ENCODE measurements around the gene PLA2G6.
"Not testable (repeated sequence)": the region's sequence is repeated elsewhere in the genome, so short reads cannot be mapped to it uniquely, and the experiment has no call there.

The PLA2G6 gene

GRCh38 chr22:38080850-38081635 lies 100.6 kb downstream of the PLA2G6 start:
- DNase-seq (ENCODE audit: low read depth): peak; percentile 43
- no peak for TF ChIP-seq CTCF (IDR thresholded peaks at IDR 0.05; ENCODE audit: insufficient read depth, low read depth, low read length, missing control alignments)
- H3K4me3 ChIP-seq (ENCODE audit: low read length): peak overlapping the region; percentile 37

- DNase-seq (ENCODE audit: low read depth): no peak
- no peak for TF ChIP-seq CTCF (IDR thresholded peaks at IDR 0.05; ENCODE audit: insufficient read depth, low read depth, low read length, missing control alignments)
- peak overlapping the region; percentile 8 for H3K4me3 ChIP-seq (ENCODE audit: low read length)
Observed at GRCh38 chr22:38080474-38080849, 101.2 kb downstream of the PLA2G6 start.

GRCh38 chr22:38079804-38080203 lies 101.8 kb downstream of the PLA2G6 start:
- TF ChIP-seq CTCF (IDR thresholded peaks at IDR 0.05; ENCODE audit: insufficient read depth, low read depth, low read length, missing control alignments): no peak
- no peak for DNase-seq (ENCODE audit: low read depth)
- H3K4me3 ChIP-seq (ENCODE audit: low read length): no peak overlapping the region

GRCh38 chr22:38079208-38079607 lies 102.4 kb downstream of the PLA2G6 start:
- not testable (repeated sequence) for DNase-seq (ENCODE audit: low read depth); H3K4me3 ChIP-seq (ENCODE audit: low read length)

GRCh38 chr22:38078046-38078840 lies 103.4 kb downstream of the PLA2G6 start:
- no peak for TF ChIP-seq CTCF (IDR thresholded peaks at IDR 0.05; ENCODE audit: insufficient read depth, low read depth, low read length, missing control alignments)
- no peak overlapping the region for H3K4me3 ChIP-seq (ENCODE audit: low read length)

GRCh38 chr22:38077595-38077994 lies 104.0 kb downstream of the PLA2G6 start:
- DNase-seq (ENCODE audit: low read depth): no peak
- no peak for TF ChIP-seq CTCF (IDR thresholded peaks at IDR 0.05; ENCODE audit: insufficient read depth, low read depth, low read length, missing control alignments)
- no peak overlapping the region for H3K4me3 ChIP-seq (ENCODE audit: low read length)

More at GRCh38 chr22:38078046-38078840, 103.4 kb downstream of the PLA2G6 start:
- DNase-seq (ENCODE audit: low read depth): no peak

GRCh38 chr22:38077096-38077495 lies 104.5 kb downstream of the PLA2G6 start:
- TF ChIP-seq CTCF (IDR thresholded peaks at IDR 0.05; ENCODE audit: insufficient read depth, low read depth, low read length, missing control alignments): no peak
- H3K4me3 ChIP-seq (ENCODE audit: low read length): no peak overlapping the region
- no peak for DNase-seq (ENCODE audit: low read depth)

Data from epithelial cell of esophagus (primary cell).